Stomach (tissue), 9 donors: ENCODE measurements around the gene WWOX. TPM values are rescaled to one million over a fixed set of nuclear protein-coding genes. Genes with fewer than 3 reads are reported as not detected.

Experiments
- DNase-seq, 2 donors: peaks; one replicate each; pipeline versions ENCODE4 v3.0.0 to v3.0.0-alpha.2; 2013 to 2019
- H3K27ac ChIP-seq, 5 donors: fragments of 200-600 bp in 4 of 5; sonication (generic) in 4 of 5; one replicate each; pipeline ENCODE4 v1.5.1; 2013 to 2019; ENCODE audit warnings: mild to moderate bottlenecking in 1 of 5, moderate library complexity in 1 of 5
- H3K27me3 ChIP-seq, 3 donors: fragments of 200-600 bp; sonication (generic); one replicate each; pipeline ENCODE4 v1.5.1; 2017 to 2019; ENCODE audit warnings: mixed run types in 1 of 3
- H3K36me3 ChIP-seq, 4 donors: fragments of 200-600 bp; sonication (generic); 1 replicate in 3 of 4; 2 replicates in 1 of 4; pipeline ENCODE4 v1.5.1; 2016 to 2019
- H3K4me1 ChIP-seq, 4 donors: fragments of 200-600 bp; sonication (generic); one replicate each; pipeline ENCODE4 v1.5.1; 2016 to 2019
- H3K4me3 ChIP-seq, 4 donors: fragments of 200-600 bp; sonication (generic) in 3 of 4; one replicate each; pipeline ENCODE4 v1.5.1; 2016 to 2019; ENCODE audit warnings: mild to moderate bottlenecking in 1 of 4
- H3K9me3 ChIP-seq, 4 donors: fragments of 200-600 bp; sonication (generic); one replicate each; pipeline ENCODE4 v1.5.1; 2016 to 2019
- EP300 ChIP-seq: sonication (generic); formaldehyde crosslinking; IDR thresholded peaks from one replicate; pipeline ENCODE4 v1.6.1; 2017; ENCODE audit warnings: antibody characterized with exemption
- POLR2A ChIP-seq, 4 donors: fragments of 450-650 bp; IDR thresholded peaks; one replicate each; pipeline ENCODE4 v1.6.1; 2016; ENCODE audit warnings: antibody characterized with exemption in 4 of 4, control low read depth in 2 of 4, mild to moderate bottlenecking in 1 of 4, moderate library complexity in 1 of 4
- POLR2AphosphoS5 ChIP-seq, 3 donors: sonication (generic); formaldehyde crosslinking; IDR thresholded peaks; one replicate each; pipeline ENCODE4 v1.6.1; 2016; ENCODE audit warnings: antibody characterized with exemption in 3 of 3
- WGBS, 5 donors: extraction: QIAGEN DNeasy Blood & Tissue Kit in 3 of 5; methylation state at CpG; one replicate each; pipeline versions ENCODE4 v1.1.5 to v1.1.7; 2013 to 2018; 5-methylcytosine and 5-hydroxymethylcytosine counted together
- intact Hi-C: fragments of 100-400 bp; cut with DNase I; formaldehyde crosslinking; loops from one replicate; pipeline ENCODE4 v1.15.1; 2023; ENCODE audit warnings: low total_unique reads
- polyA plus RNA-seq, 3 donors: library from polyadenylated mRNA; stranded (reverse); fragments of 200-250 nt; gene quantifications; one replicate each; pipeline ENCODE4 v1.2.3, GENCODE V29; 2013
- total RNA-seq, 5 donors: library from RNA; depleted of rRNA; stranded (reverse); fragments of >200 nt; gene quantifications; one replicate each; pipeline versions ENCODE4 v1.1.0 to v1.2.3, GENCODE V29; 2014 to 2016
- TF ChIP-seq, protein P1 (sequence below), 7 experiments: fragments of 450-650 bp in 4 of 7; fragments of 200-600 bp in 3 of 7; sonication (generic) in 3 of 7; IDR thresholded peaks; one replicate each; pipeline ENCODE4 v1.5.1; 2016 to 2019; ENCODE audit warnings: antibody characterized with exemption in 7 of 7, control low read depth in 2 of 7, mild to moderate bottlenecking in 1 of 7
- donor health status: healthy with polysubstance abuse.
- donor health status: Bipolar disorder and iron deficiency.
- donor health status: healthy.

WWOX gene
- total and polyA plus RNA-seq, 8 donors, result 7.7 to 129 (median 48.7) TPM

DNA sequence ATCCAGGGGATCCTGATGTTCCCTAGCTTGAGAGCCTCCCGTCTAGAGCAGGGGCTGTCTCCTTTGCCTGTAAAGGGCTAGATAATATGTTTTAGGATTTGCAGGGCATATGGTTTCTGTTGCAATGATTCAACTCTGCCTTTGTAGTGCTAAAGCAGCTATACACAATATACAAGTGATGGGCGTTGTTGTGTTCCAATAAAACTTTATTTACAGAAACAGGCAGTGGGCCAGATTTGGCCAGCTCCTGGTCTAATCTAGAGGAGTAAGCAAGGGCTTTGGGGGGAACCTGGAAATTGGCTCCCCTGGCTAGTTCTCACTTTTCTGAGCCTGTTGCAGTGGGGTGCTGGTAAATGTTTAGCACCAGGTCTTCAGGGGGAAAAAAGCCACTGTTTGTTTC, 13.8 kb downstream of the WWOX start:
- DNase-seq, result no peak
- Histone ChIP-seq H3K9me3 (no peaks in the 10 kb centered on the region), H3K36me3 (peaks cover 3 to 87% (median 77%) of the 10 kb centered on the region in 4 donors), H3K27ac (no peak overlapping the region), H3K4me1 (peaks cover 0 to 2% (median under 1%) of the 10 kb centered on the region in 4 donors), H3K27me3 (no peaks in the 10 kb centered on the region), H3K4me3 (no peak overlapping the region)
- intact Hi-C loops, result loop anchor here (10.0 kb wide), 1 partner anchor 122 kb away; no protein-coding TSS in a partner anchor
- WGBS, 5 donors, result 97 to 100% (median 98%) methylated on average over 2 of the region's 2 CpGs
- TF ChIP-seq POLR2AphosphoS5 (IDR thresholded peaks at IDR 0.05) (no peak), EP300 (no peak), POLR2A (IDR thresholded peaks at IDR 0.05) (no peak)
- TF ChIP-seq, protein P1, sequence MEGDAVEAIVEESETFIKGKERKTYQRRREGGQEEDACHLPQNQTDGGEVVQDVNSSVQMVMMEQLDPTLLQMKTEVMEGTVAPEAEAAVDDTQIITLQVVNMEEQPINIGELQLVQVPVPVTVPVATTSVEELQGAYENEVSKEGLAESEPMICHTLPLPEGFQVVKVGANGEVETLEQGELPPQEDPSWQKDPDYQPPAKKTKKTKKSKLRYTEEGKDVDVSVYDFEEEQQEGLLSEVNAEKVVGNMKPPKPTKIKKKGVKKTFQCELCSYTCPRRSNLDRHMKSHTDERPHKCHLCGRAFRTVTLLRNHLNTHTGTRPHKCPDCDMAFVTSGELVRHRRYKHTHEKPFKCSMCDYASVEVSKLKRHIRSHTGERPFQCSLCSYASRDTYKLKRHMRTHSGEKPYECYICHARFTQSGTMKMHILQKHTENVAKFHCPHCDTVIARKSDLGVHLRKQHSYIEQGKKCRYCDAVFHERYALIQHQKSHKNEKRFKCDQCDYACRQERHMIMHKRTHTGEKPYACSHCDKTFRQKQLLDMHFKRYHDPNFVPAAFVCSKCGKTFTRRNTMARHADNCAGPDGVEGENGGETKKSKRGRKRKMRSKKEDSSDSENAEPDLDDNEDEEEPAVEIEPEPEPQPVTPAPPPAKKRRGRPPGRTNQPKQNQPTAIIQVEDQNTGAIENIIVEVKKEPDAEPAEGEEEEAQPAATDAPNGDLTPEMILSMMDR (IDR thresholded peaks at IDR 0.05), result no peak

- intact Hi-C loops, result loop anchor here (10.0 kb wide), 1 partner anchor 119 kb away; no protein-coding TSS in a partner anchor
- Histone ChIP-seq H3K9me3 (no peaks in the 10 kb centered on the region), H3K36me3 (peaks cover 3 to 83% (median 71%) of the 10 kb centered on the region in 4 donors), H3K4me3 (no peak overlapping the region), H3K27ac (no peak overlapping the region), H3K4me1 (peaks cover 0 to 9% (median 3%) of the 10 kb centered on the region in 4 donors), H3K27me3 (no peaks in the 10 kb centered on the region)
- TF ChIP-seq POLR2AphosphoS5 (IDR thresholded peaks at IDR 0.05) (no peak), EP300 (no peak), POLR2A (IDR thresholded peaks at IDR 0.05) (no peak)
- TF ChIP-seq, protein P1 (IDR thresholded peaks at IDR 0.05), result no peak
- DNase-seq, result no peak
- WGBS, 5 donors, result 94 to 97% (median 96%) methylated on average over 5 of the region's 5 CpGs
These were observed 16.2 kb downstream of the WWOX start for GRCh38 chr16:78115659-78116058.

GRCh38 chr16:78116946-78117345, 17.5 kb downstream of the WWOX start:
- WGBS, 5 donors, result 74 to 87% (median 77%) methylated on average over 4 of the region's 4 CpGs
- TF ChIP-seq POLR2AphosphoS5 (IDR thresholded peaks at IDR 0.05), result no peak
- TF ChIP-seq EP300, result no peak
- TF ChIP-seq POLR2A (IDR thresholded peaks at IDR 0.05), result no peak
- TF ChIP-seq, protein P1 (IDR thresholded peaks at IDR 0.05), result no peak
- H3K27ac ChIP-seq, result no peak overlapping the region
- H3K36me3 ChIP-seq, result peaks cover 3 to 70% (median 61%) of the 10 kb centered on the region in 4 donors
- H3K4me1 ChIP-seq, result peaks cover 0 to 9% (median 3%) of the 10 kb centered on the region in 4 donors
- no peak overlapping the region for H3K4me3 ChIP-seq
- no peak for DNase-seq
- intact Hi-C loops, result loop anchor here (10.0 kb wide), 1 partner anchor 118 kb away; no protein-coding TSS in a partner anchor
- H3K9me3 ChIP-seq, result no peaks in the 10 kb centered on the region
- H3K27me3 ChIP-seq, result no peaks in the 10 kb centered on the region

GRCh38 chr16:78117391-78117790, 17.9 kb downstream of the WWOX start:
- DNase-seq, result no peak
- TF ChIP-seq EP300 (no peak), POLR2A (IDR thresholded peaks at IDR 0.05) (no peak), POLR2AphosphoS5 (IDR thresholded peaks at IDR 0.05) (no peak)
- TF ChIP-seq, protein P1 (IDR thresholded peaks at IDR 0.05), result no peak
- 80 to 88% (median 85%) methylated on average over 5 of the region's 5 CpGs for WGBS, 5 donors
- Histone ChIP-seq H3K9me3 (no peaks in the 10 kb centered on the region), H3K4me1 (peaks cover 0 to 11% (median 3%) of the 10 kb centered on the region in 4 donors), H3K36me3 (peaks cover under 1 to 65% (median 58%) of the 10 kb centered on the region in 4 donors), H3K4me3 (no peak overlapping the region), H3K27me3 (no peaks in the 10 kb centered on the region), H3K27ac (no peak overlapping the region)
- intact Hi-C loops, result loop anchor here (10.0 kb wide), 1 partner anchor 117 kb away; no protein-coding TSS in a partner anchor
